Suprapubic skin (tissue), 3 donors: ENCODE data around the gene DIPK1A.

ENCODE experiments used
- POLR2A ChIP-seq, 2 donors: fragments of 450-650 bp; IDR thresholded peaks; one replicate each; pipeline ENCODE4 v1.6.1; 2017; ENCODE audit warnings: antibody characterized with exemption in 2 of 2, mild to moderate bottlenecking in 2 of 2, moderate library complexity in 2 of 2
- TF ChIP-seq, protein P1 (sequence below), 2 donors: fragments of 200-600 bp in 1 of 2; fragments of 450-650 bp in 1 of 2; sonication (generic) in 1 of 2; IDR thresholded peaks; one replicate each; pipeline ENCODE4 v1.5.1; 2016 to 2019; ENCODE audit warnings: antibody characterized with exemption in 2 of 2, mild to moderate bottlenecking in 1 of 2, moderate library complexity in 1 of 2

- TF ChIP-seq, protein P1, sequence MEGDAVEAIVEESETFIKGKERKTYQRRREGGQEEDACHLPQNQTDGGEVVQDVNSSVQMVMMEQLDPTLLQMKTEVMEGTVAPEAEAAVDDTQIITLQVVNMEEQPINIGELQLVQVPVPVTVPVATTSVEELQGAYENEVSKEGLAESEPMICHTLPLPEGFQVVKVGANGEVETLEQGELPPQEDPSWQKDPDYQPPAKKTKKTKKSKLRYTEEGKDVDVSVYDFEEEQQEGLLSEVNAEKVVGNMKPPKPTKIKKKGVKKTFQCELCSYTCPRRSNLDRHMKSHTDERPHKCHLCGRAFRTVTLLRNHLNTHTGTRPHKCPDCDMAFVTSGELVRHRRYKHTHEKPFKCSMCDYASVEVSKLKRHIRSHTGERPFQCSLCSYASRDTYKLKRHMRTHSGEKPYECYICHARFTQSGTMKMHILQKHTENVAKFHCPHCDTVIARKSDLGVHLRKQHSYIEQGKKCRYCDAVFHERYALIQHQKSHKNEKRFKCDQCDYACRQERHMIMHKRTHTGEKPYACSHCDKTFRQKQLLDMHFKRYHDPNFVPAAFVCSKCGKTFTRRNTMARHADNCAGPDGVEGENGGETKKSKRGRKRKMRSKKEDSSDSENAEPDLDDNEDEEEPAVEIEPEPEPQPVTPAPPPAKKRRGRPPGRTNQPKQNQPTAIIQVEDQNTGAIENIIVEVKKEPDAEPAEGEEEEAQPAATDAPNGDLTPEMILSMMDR (IDR thresholded peaks at IDR 0.05), result no peak
- no peak for TF ChIP-seq POLR2A (IDR thresholded peaks at IDR 0.05)
These were observed 156.0 kb downstream of the DIPK1A start for GRCh38 chr1:92805216-92805615.
